ENCODE data around the gene SLC22A2.

Gene SLC22A2

GRCh38 chr6:160285541-160286105, 27.0 kb upstream of the SLC22A2 start:
- H3K27me3 ChIP-seq (ENCODE audit: insufficient read depth, low read length, poor library complexity, severe bottlenecking) = no peaks in the 10 kb centered on the region

GRCh38 chr6:160284575-160284974, 26.0 kb upstream of the SLC22A2 start:
- Histone ChIP-seq H3K79me2 (ENCODE audit: insufficient read depth, low read length) (no peaks in the 10 kb centered on the region), H3K36me3 (ENCODE audit: insufficient read depth, low read length) (no peaks in the 10 kb centered on the region), H4K20me1 (ENCODE audit: insufficient read depth, low read length, poor library complexity, severe bottlenecking) (no peaks in the 10 kb centered on the region), H3K27me3 (ENCODE audit: insufficient read depth, low read length, poor library complexity, severe bottlenecking) (no peaks in the 10 kb centered on the region), H2AFZ (ENCODE audit: low read length) (no peak overlapping the region), H3K9ac (ENCODE audit: low read depth, low read length, poor library complexity, severe bottlenecking) (no peak overlapping the region), H3F3A (ENCODE audit: low read depth) (no peaks in the 10 kb centered on the region), H3K4me1 (ENCODE audit: insufficient read depth, low read length, poor library complexity, severe bottlenecking) (no peaks in the 10 kb centered on the region), H3K9me2 (replicated peaks; ENCODE audit: low read depth, low read length) (no peaks in the 10 kb centered on the region), H3K4me2 (ENCODE audit: low read depth, low read length, poor library complexity, severe bottlenecking) (no peak overlapping the region), H3K4me3 (ENCODE audit: low read length, poor library complexity, severe bottlenecking) (no peak overlapping the region), H3K9me3 (ENCODE audit: insufficient read depth, low read depth, low read length) (no peaks in the 10 kb centered on the region)
- TF ChIP-seq CTCF (conservative IDR thresholded peaks at IDR 0.05; ENCODE audit: low read length) (no peak), EZH2phosphoT487 (IDR thresholded peaks at IDR 0.05; ENCODE audit: borderline replicate concordance) (no peak)

More at GRCh38 chr6:160285541-160286105, 27.0 kb upstream of the SLC22A2 start:
- Histone ChIP-seq H3F3A (ENCODE audit: low read depth) (no peaks in the 10 kb centered on the region), H3K4me1 (ENCODE audit: insufficient read depth, low read length, poor library complexity, severe bottlenecking) (no peaks in the 10 kb centered on the region), H2AFZ (ENCODE audit: low read length) (no peak overlapping the region), H3K4me2 (ENCODE audit: low read depth, low read length, poor library complexity, severe bottlenecking) (no peak overlapping the region), H3K36me3 (ENCODE audit: insufficient read depth, low read length) (no peaks in the 10 kb centered on the region), H3K79me2 (ENCODE audit: insufficient read depth, low read length) (no peaks in the 10 kb centered on the region), H3K9me2 (replicated peaks; ENCODE audit: low read depth, low read length) (no peaks in the 10 kb centered on the region), H4K20me1 (ENCODE audit: insufficient read depth, low read length, poor library complexity, severe bottlenecking) (no peaks in the 10 kb centered on the region), H3K9me3 (ENCODE audit: insufficient read depth, low read depth, low read length) (no peaks in the 10 kb centered on the region), H3K4me3 (ENCODE audit: low read length, poor library complexity, severe bottlenecking) (no peak overlapping the region), H3K9ac (ENCODE audit: low read depth, low read length, poor library complexity, severe bottlenecking) (no peak overlapping the region)
- no peak for TF ChIP-seq CTCF (conservative IDR thresholded peaks at IDR 0.05; ENCODE audit: low read length)
- no peak for TF ChIP-seq EZH2phosphoT487 (IDR thresholded peaks at IDR 0.05; ENCODE audit: borderline replicate concordance)

- TF ChIP-seq EZH2phosphoT487 (IDR thresholded peaks at IDR 0.05; ENCODE audit: borderline replicate concordance) = no peak
- TF ChIP-seq CTCF (conservative IDR thresholded peaks at IDR 0.05; ENCODE audit: low read length) = no peak
- no peaks in the 10 kb centered on the region for H3K36me3 ChIP-seq (ENCODE audit: insufficient read depth, low read length)
These were observed 23.8 kb upstream of the SLC22A2 start for GRCh38 chr6:160282444-160282843.

More at GRCh38 chr6:160282444-160282843, 23.8 kb upstream of the SLC22A2 start:
- Histone ChIP-seq H3F3A (ENCODE audit: low read depth) (no peaks in the 10 kb centered on the region), H3K4me1 (ENCODE audit: insufficient read depth, low read length, poor library complexity, severe bottlenecking) (no peaks in the 10 kb centered on the region), H3K9me3 (ENCODE audit: insufficient read depth, low read depth, low read length) (no peaks in the 10 kb centered on the region), H3K9ac (ENCODE audit: low read depth, low read length, poor library complexity, severe bottlenecking) (no peak overlapping the region), H3K9me2 (replicated peaks; ENCODE audit: low read depth, low read length) (no peaks in the 10 kb centered on the region), H3K79me2 (ENCODE audit: insufficient read depth, low read length) (no peaks in the 10 kb centered on the region), H3K4me2 (ENCODE audit: low read depth, low read length, poor library complexity, severe bottlenecking) (no peak overlapping the region), H4K20me1 (ENCODE audit: insufficient read depth, low read length, poor library complexity, severe bottlenecking) (no peaks in the 10 kb centered on the region), H2AFZ (ENCODE audit: low read length) (no peak overlapping the region), H3K27me3 (ENCODE audit: insufficient read depth, low read length, poor library complexity, severe bottlenecking) (no peaks in the 10 kb centered on the region), H3K4me3 (ENCODE audit: low read length, poor library complexity, severe bottlenecking) (no peak overlapping the region)

All from Loucy (cell line).